CD14-positive monocyte (primary cell): Measurements from ENCODE around the gene PMM1. TPM values are rescaled to one million over a fixed set of nuclear protein-coding genes. Genes with fewer than 3 reads are reported as not detected.

Experiments used
- DNase-seq, 3 donors: peaks; one replicate each; pipeline ENCODE4 v3.0.0-alpha.2; 2011 to 2022
- H2AFZ ChIP-seq: 2 replicates; pipeline ENCODE4 v1.6.0; 2012; ENCODE audit warnings: mild to moderate bottlenecking, low read depth, low read length, inconsistent platforms; ENCODE audit not compliant: insufficient read depth, poor library complexity, severe bottlenecking
- H3K27ac ChIP-seq, 2 donors: 1 replicate in 1 of 2; 2 replicates in 1 of 2; pipeline ENCODE4 v1.5.1; 2012 to 2013; ENCODE audit warnings: low read length in 2 of 2, control low read depth in 1 of 2, inconsistent platforms in 1 of 2, low read depth in 1 of 2, mild to moderate bottlenecking in 1 of 2
- H3K27me3 ChIP-seq, 2 donors: one replicate each; pipeline versions ENCODE4 v1.6.0 to v1.6.1; 2011 to 2013; ENCODE audit warnings: low read length in 2 of 2; ENCODE audit not compliant: control insufficient read depth in 2 of 2, insufficient read depth in 2 of 2
- H3K36me3 ChIP-seq, 2 donors: replicated peaks in 1 of 2; 1 replicate in 1 of 2; 2 replicates in 1 of 2; pipeline versions ENCODE4 v1.5.1 to v1.6.1; 2012 to 2013; ENCODE audit warnings: low read length in 2 of 2, control low read depth in 1 of 2, inconsistent platforms in 1 of 2, mild to moderate bottlenecking in 1 of 2; ENCODE audit not compliant: insufficient read depth in 2 of 2, control insufficient read depth in 1 of 2
- H3K4me1 ChIP-seq, 2 donors: 1 replicate in 1 of 2; 2 replicates in 1 of 2; pipeline versions ENCODE4 v1.5.1 to v1.6.1; 2012 to 2013; ENCODE audit warnings: low read length in 2 of 2, control low read depth in 1 of 2, inconsistent platforms in 1 of 2, mild to moderate bottlenecking in 1 of 2, moderate library complexity in 1 of 2; ENCODE audit not compliant: insufficient read depth in 2 of 2, control insufficient read depth in 1 of 2
- H3K4me2 ChIP-seq: replicated peaks from 2 replicates; pipeline ENCODE3; 2012; ENCODE audit warnings: low read length, moderate library complexity, mild to moderate bottlenecking; ENCODE audit not compliant: poor library complexity, severe bottlenecking; ENCODE audit errors: extremely low read depth
- H3K4me3 ChIP-seq, 3 experiments: fragments of 200-600 bp in 1 of 3; sonication (generic) in 1 of 3; replicated peaks in 1 of 3; 1 replicate in 2 of 3; 2 replicates in 1 of 3; pipeline ENCODE4 v1.5.1; 2011 to 2013; ENCODE audit warnings: low read length in 3 of 3, mild to moderate bottlenecking in 3 of 3, control low read depth in 2 of 3, low read depth in 2 of 3, inconsistent platforms in 1 of 3, moderate library complexity in 1 of 3
- H3K79me2 ChIP-seq: 2 replicates; pipeline ENCODE4 v1.6.0; 2012; ENCODE audit warnings: mild to moderate bottlenecking, control low read depth, inconsistent platforms, low read length, moderate library complexity; ENCODE audit not compliant: insufficient read depth
- H3K9ac ChIP-seq: 2 replicates; pipeline ENCODE4 v1.6.0; 2017; ENCODE audit warnings: low read length, mild to moderate bottlenecking; ENCODE audit not compliant: insufficient read depth, poor library complexity, severe bottlenecking
- H3K9me3 ChIP-seq, 2 donors: replicated peaks in 1 of 2; 1 replicate in 1 of 2; 2 replicates in 1 of 2; pipeline versions ENCODE4 v1.5.1 to v1.6.1; 2012 to 2013; ENCODE audit warnings: low read length in 2 of 2, control low read depth in 1 of 2; ENCODE audit not compliant: control insufficient read depth in 1 of 2, insufficient read depth in 1 of 2
- H4K20me1 ChIP-seq: 2 replicates; pipeline ENCODE4 v1.6.0; 2012; ENCODE audit warnings: mild to moderate bottlenecking, low read length, control low read depth, moderate library complexity; ENCODE audit not compliant: insufficient read depth
- H3K27ac Mint-ChIP-seq, 7 donors: one replicate each; pipeline ENCODE4 v1.8.0; 2020; ENCODE audit warnings: mild to moderate bottlenecking in 7 of 7, mixed read lengths in 7 of 7, moderate library complexity in 6 of 7, inconsistent platforms in 2 of 7
- H3K27me3 Mint-ChIP-seq, 3 donors: one replicate each; pipeline ENCODE4 v1.8.0; 2021 to 2022; ENCODE audit warnings: low read depth in 3 of 3, mild to moderate bottlenecking in 3 of 3, mixed read lengths in 3 of 3, moderate library complexity in 3 of 3, inconsistent platforms in 1 of 3
- H3K36me3 Mint-ChIP-seq, 2 donors: one replicate each; pipeline ENCODE4 v1.8.0; 2020; ENCODE audit warnings: mixed read lengths in 2 of 2, inconsistent platforms in 1 of 2, mild to moderate bottlenecking in 1 of 2
- H3K4me1 Mint-ChIP-seq: one replicate; pipeline ENCODE4 v1.8.0; 2020; ENCODE audit warnings: mild to moderate bottlenecking, mixed read lengths
- H3K4me3 Mint-ChIP-seq, 2 donors: one replicate each; pipeline ENCODE4 v1.8.0; 2020; ENCODE audit warnings: mild to moderate bottlenecking in 2 of 2, mixed read lengths in 2 of 2, moderate library complexity in 1 of 2
- H3K9me3 Mint-ChIP-seq, 7 donors: one replicate each; pipeline ENCODE4 v1.8.0; 2020 to 2022; ENCODE audit warnings: mixed read lengths in 7 of 7, mild to moderate bottlenecking in 6 of 7, moderate library complexity in 6 of 7, inconsistent platforms in 2 of 7
- WGBS: methylation state at CpG from one replicate; pipeline ENCODE4 v1.1.5; 2013; ENCODE audit warnings: missing lambda C conversion rate; ENCODE audit not compliant: insufficient coverage; 5-methylcytosine and 5-hydroxymethylcytosine counted together
- intact Hi-C, 2 donors: fragments of 100-400 bp; cut with micrococcal nuclease; formaldehyde crosslinking; loops; one replicate each; pipeline versions ENCODE4 v1.15.0 to v1.15.1; 2023
- polyA plus RNA-seq, 3 donors: library from polyadenylated mRNA; depleted of rRNA in 1 of 3; unstranded in 2 of 3; stranded (reverse) in 1 of 3; fragments of 300-500 nt in 2 of 3; fragments of >200 nt in 1 of 3; fragmentation: Illumina TruSeq in 2 of 3; gene quantifications; 1 replicate in 2 of 3; 2 replicates in 1 of 3; pipeline ENCODE4 v1.2.3, GENCODE V29; 2012 to 2021
- TF ChIP-seq, protein P1 (sequence below): fragments of 200-600 bp; IDR thresholded peaks from one replicate; pipeline ENCODE4 v1.8.0; 2022; ENCODE audit warnings: antibody characterized with exemption, mild to moderate bottlenecking

PMM1 gene
- polyA plus RNA-seq, 3 donors: 15.6 to 32.4 (median 23.5) TPM

DNA sequence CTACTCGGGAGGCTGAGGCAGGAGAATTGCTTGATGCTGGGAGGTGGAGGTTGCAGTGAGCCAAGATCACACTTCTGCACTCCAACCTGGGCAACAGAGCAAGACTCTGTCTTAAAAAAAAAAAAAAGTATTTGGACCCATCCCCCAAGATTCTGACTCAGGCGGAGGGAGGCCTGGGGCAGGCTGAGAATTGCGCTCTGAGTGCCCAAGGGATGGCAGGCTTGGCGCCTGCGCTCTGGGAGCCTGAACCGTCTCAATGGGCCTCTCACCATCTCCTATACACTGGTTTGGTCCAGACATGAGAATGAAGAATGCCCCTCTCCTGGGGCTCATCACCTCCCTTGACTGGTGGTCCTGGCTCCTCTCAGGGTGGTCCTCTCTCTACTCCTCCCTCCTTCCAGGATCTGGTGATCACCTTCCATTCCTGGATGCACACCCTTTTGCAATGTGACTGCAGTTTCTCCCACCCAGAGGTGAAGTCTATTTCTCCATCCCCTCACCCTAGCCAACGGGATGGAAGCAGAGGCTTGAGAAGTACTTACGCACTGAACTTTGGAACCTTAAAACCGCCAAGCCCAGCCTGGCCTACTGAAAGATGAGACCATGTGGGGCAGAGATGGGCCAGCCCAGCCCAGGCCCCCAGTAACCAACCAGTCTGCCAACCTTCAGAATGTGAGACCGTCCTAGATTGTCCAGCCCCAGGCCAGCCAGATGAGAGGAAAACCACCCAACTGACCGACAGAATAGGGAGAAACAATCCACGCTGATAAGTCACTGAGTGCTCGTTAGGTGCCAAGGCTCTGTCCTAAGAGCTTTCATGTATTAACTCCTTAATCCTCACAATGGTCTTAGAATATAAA, 50.3 kb downstream of the PMM1 start:
- TF ChIP-seq, protein P1, sequence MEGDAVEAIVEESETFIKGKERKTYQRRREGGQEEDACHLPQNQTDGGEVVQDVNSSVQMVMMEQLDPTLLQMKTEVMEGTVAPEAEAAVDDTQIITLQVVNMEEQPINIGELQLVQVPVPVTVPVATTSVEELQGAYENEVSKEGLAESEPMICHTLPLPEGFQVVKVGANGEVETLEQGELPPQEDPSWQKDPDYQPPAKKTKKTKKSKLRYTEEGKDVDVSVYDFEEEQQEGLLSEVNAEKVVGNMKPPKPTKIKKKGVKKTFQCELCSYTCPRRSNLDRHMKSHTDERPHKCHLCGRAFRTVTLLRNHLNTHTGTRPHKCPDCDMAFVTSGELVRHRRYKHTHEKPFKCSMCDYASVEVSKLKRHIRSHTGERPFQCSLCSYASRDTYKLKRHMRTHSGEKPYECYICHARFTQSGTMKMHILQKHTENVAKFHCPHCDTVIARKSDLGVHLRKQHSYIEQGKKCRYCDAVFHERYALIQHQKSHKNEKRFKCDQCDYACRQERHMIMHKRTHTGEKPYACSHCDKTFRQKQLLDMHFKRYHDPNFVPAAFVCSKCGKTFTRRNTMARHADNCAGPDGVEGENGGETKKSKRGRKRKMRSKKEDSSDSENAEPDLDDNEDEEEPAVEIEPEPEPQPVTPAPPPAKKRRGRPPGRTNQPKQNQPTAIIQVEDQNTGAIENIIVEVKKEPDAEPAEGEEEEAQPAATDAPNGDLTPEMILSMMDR: no peak
- no peak overlapping the region for H2AFZ ChIP-seq
- no peak overlapping the region for H3K27ac ChIP-seq
- H4K20me1 ChIP-seq: peaks cover 23% of the 10 kb centered on the region
- H3K9me3 Mint-ChIP-seq: no peaks in the 10 kb centered on the region
- 93% methylated on average over 8 of the region's 13 CpGs for WGBS
- H3K9ac ChIP-seq: no peak overlapping the region
- H3K4me3 ChIP-seq: no peak overlapping the region
- peaks cover 40% of the 10 kb centered on the region for H3K79me2 ChIP-seq
- no peaks in the 10 kb centered on the region for H3K27me3 ChIP-seq
- no peaks in the 10 kb centered on the region for H3K27me3 Mint-ChIP-seq
- H3K4me2 ChIP-seq: no peak overlapping the region
- H3K27ac Mint-ChIP-seq: peak overlapping the region in 1 of 7 donors; percentile 4
- DNase-seq: no peak
- H3K4me1 ChIP-seq: peaks cover 11 to 16% of the 10 kb centered on the region in 2 donors
- intact Hi-C loops: loop anchor here (5.0 kb wide), 3 partner anchors 53 to 72 kb away; partner anchors contain the start of genes ACO2 (in 1 of the 2) and PHF5A (in 1 of the 2)
- H3K36me3 ChIP-seq: peaks cover 13 to 44% of the 10 kb centered on the region in 2 donors
- peaks cover 31 to 45% of the 10 kb centered on the region in 2 donors for H3K36me3 Mint-ChIP-seq
- peaks cover 22% of the 10 kb centered on the region for H3K4me1 Mint-ChIP-seq
- H3K4me3 Mint-ChIP-seq: no peak overlapping the region
- H3K9me3 ChIP-seq: no peaks in the 10 kb centered on the region

DNA sequence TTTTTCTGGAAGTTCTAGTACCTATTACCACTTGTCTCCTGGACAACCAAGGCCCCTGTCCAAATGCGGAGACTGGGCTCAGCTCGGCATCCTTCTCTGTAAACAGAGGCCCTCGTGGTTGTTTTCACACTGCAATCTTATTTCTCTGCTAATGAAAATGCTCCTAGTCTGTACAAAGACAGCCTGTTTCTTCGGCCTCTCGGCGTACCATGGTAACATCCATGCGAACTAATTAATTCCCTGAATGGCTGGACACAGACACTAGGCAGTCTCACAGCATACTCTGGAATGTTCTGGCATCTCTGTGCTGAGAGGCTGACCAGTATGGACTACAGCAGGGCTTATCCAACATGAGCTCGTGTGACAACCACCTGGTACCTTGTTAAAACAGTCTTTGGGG, 51.1 kb downstream of the PMM1 start:
- Histone ChIP-seq H4K20me1 (peaks cover 28% of the 10 kb centered on the region), H2AFZ (no peak overlapping the region), H3K27me3 (no peaks in the 10 kb centered on the region), H3K4me1 (peaks cover 10% of the 10 kb centered on the region in 2 donors), H3K36me3 (peaks cover 13 to 44% of the 10 kb centered on the region in 2 donors), H3K9me3 (no peaks in the 10 kb centered on the region), H3K4me3 (no peak overlapping the region), H3K27ac (no peak overlapping the region), H3K79me2 (peaks cover 36% of the 10 kb centered on the region), H3K4me2 (no peak overlapping the region), H3K9ac (no peak overlapping the region)
- intact Hi-C loops: no loop called here
- Mint-ChIP-seq H3K27me3 (no peaks in the 10 kb centered on the region), H3K4me3 (no peak overlapping the region), H3K4me1 (peaks cover 21% of the 10 kb centered on the region), H3K36me3 (peaks cover 35 to 53% of the 10 kb centered on the region in 2 donors), H3K27ac (no peak overlapping the region), H3K9me3 (no peaks in the 10 kb centered on the region)
- WGBS: 97% methylated on average over 8 of the region's 8 CpGs
- DNase-seq: no peak
- TF ChIP-seq, protein P1: no peak
